GM23338 (cell line): ENCODE measurements around the gene PLEKHG4B.

ENCODE experiments used
- CTCF ChIP-seq, 2 experiments: fragments of 200-600 bp in 1 of 2; sonication (generic) in 1 of 2; conservative IDR thresholded peaks; 2 replicates each; pipeline versions ENCODE4 v1.5.1 to v1.6.1; 2016 to 2017; ENCODE audit warnings: antibody characterized with exemption in 2 of 2, low read depth in 2 of 2, mild to moderate bottlenecking in 2 of 2, moderate library complexity in 1 of 2
- EZH2 ChIP-seq: fragments of 200-600 bp; sonication (generic); IDR thresholded peaks from one replicate; pipeline ENCODE4 v1.8.0; 2017; ENCODE audit warnings: antibody characterized with exemption, mild to moderate bottlenecking, low read depth; ENCODE audit not compliant: unreplicated experiment
- JUNB ChIP-seq: IDR thresholded peaks from one replicate; pipeline ENCODE4 v1.6.1; 2016; ENCODE audit warnings: antibody characterized with exemption; ENCODE audit not compliant: unreplicated experiment

DNA sequence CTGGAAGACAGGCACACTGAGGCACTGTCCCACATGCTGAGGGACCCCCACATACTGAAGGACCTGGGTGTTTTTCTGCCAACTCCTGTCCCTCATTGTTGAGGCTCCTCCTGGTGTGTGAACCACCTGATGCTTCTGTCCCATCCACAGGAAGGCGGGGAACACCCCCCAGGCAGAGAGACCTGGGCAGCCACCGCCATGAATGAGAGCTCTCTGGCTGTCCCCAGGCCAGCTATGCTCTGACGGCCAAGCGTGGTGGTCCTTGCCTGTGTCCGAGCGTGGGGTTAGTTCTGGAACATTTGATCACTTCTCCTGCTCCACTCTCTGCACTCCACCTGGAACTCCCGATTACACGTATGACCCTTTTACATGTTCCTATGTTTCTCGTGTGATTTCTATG lies 87.4 kb downstream of the PLEKHG4B start:
- no peak for TF ChIP-seq CTCF (conservative IDR thresholded peaks at IDR 0.05; ENCODE audit: low read depth in 2 of 2)
- TF ChIP-seq JUNB = no peak
- TF ChIP-seq EZH2 = no peak
